ENCODE results near the gene TCF12. TPM values are rescaled to one million over a fixed set of nuclear protein-coding genes. Genes with fewer than 3 reads are reported as not detected.

Gene TCF12
- polyA plus RNA-seq = 69.4 TPM
- long read RNA-seq, donor 1, full-length matches to known transcripts = 3 of 3 reads
- long read RNA-seq, donor 1, partial matches to known transcripts = 0 of 3 reads
- long read RNA-seq, donor 1, other reads (novel, unspliced or antisense) = 0 of 3 reads
- long read RNA-seq, donor 2, full-length matches to known transcripts = 5 of 17 reads
- long read RNA-seq, donor 2, partial matches to known transcripts = 12 of 17 reads
- long read RNA-seq, donor 2, other reads (novel, unspliced or antisense) = 0 of 17 reads
- long read RNA-seq, donor 3 = 0 reads
- long read RNA-seq, donor 4 = 0 reads
- long read RNA-seq, donor 5, full-length matches to known transcripts = 2 of 2 reads
- long read RNA-seq, donor 5, partial matches to known transcripts = 0 of 2 reads
- long read RNA-seq, donor 5, other reads (novel, unspliced or antisense) = 0 of 2 reads
- long read RNA-seq, donor 6, full-length matches to known transcripts = 4 of 4 reads
- long read RNA-seq, donor 6, partial matches to known transcripts = 0 of 4 reads
- long read RNA-seq, donor 6, other reads (novel, unspliced or antisense) = 0 of 4 reads
- long read RNA-seq, donor 7, partial matches to known transcripts = 7 of 8 reads
- long read RNA-seq, donor 7, other reads (novel, unspliced or antisense) = 0 of 8 reads
- long read RNA-seq, donor 8, full-length matches to known transcripts = 4 of 27 reads
- long read RNA-seq, donor 8, partial matches to known transcripts = 23 of 27 reads
- long read RNA-seq, donor 8, other reads (novel, unspliced or antisense) = 0 of 27 reads
- long read RNA-seq, donor 9, full-length matches to known transcripts = 1 of 7 reads
- long read RNA-seq, donor 9, partial matches to known transcripts = 6 of 7 reads
- long read RNA-seq, donor 9, other reads (novel, unspliced or antisense) = 0 of 7 reads
- long read RNA-seq, donor 10, full-length matches to known transcripts = 6 of 6 reads
- long read RNA-seq, donor 10, partial matches to known transcripts = 0 of 6 reads
- long read RNA-seq, donor 10, other reads (novel, unspliced or antisense) = 0 of 6 reads
- long read RNA-seq, donor 11, full-length matches to known transcripts = 1 of 1 reads
- long read RNA-seq, donor 11, partial matches to known transcripts = 0 of 1 reads
- long read RNA-seq, donor 11, other reads (novel, unspliced or antisense) = 0 of 1 reads

GRCh38 chr15:56918046-56918938, at the start of gene TCF12:
Gene TCF12, plus strand, starts transcription at chr15:56918644. Its CDS starts 1,270 bp downstream, at chr15:56919914.
- H3K27ac ChIP-seq (ENCODE audit: low read length) = peak within 1 kb of the TSS; percentile 99
- no CpG with 5 or more reads among the region's 97 CpGs for WGBS (ENCODE audit: insufficient coverage, low lambda C conversion rate)

GRCh38 chr15:56869573-56869972, 48.9 kb upstream of the TCF12 start:
- Histone ChIP-seq H3K9me3 (ENCODE audit: control insufficient read depth, low read depth, low read length) (no peaks in the 10 kb centered on the region), H3K36me3 (ENCODE audit: control insufficient read depth, insufficient read depth, low read length) (no peaks in the 10 kb centered on the region), H3K4me1 (ENCODE audit: control insufficient read depth, insufficient read depth, low read length) (no peaks in the 10 kb centered on the region), H3K27me3 (ENCODE audit: control insufficient read depth, insufficient read depth, low read length) (no peaks in the 10 kb centered on the region), H3K27ac (ENCODE audit: low read length) (no peak overlapping the region), H3K4me3 (ENCODE audit: low read length) (no peak overlapping the region)
- 70% methylated on average over 2 of the region's 3 CpGs for WGBS (ENCODE audit: insufficient coverage, low lambda C conversion rate)
- DNase-seq = no peak

More at GRCh38 chr15:56918046-56918938, at the start of gene TCF12:
- peak; percentile 96 to 99 for DNase-seq
- Histone ChIP-seq H3K9me3 (ENCODE audit: control insufficient read depth, low read depth, low read length) (peaks cover 4% of the 10 kb centered on the region), H3K36me3 (ENCODE audit: control insufficient read depth, insufficient read depth, low read length) (peaks cover 2% of the 10 kb centered on the region), H3K27me3 (ENCODE audit: control insufficient read depth, insufficient read depth, low read length) (no peaks in the 10 kb centered on the region), H3K4me3 (ENCODE audit: low read length) (peak within 1 kb of the TSS; percentile 98), H3K4me1 (ENCODE audit: control insufficient read depth, insufficient read depth, low read length) (peaks cover 15% of the 10 kb centered on the region)

GRCh38 chr15:56871185-56871584, 47.3 kb upstream of the TCF12 start:
- no peak overlapping the region for H3K4me3 ChIP-seq (ENCODE audit: low read length)
- no peaks in the 10 kb centered on the region for H3K4me1 ChIP-seq (ENCODE audit: control insufficient read depth, insufficient read depth, low read length)
- no peak overlapping the region for H3K27ac ChIP-seq (ENCODE audit: low read length)
- no peaks in the 10 kb centered on the region for H3K27me3 ChIP-seq (ENCODE audit: control insufficient read depth, insufficient read depth, low read length)
- DNase-seq = no peak
- H3K36me3 ChIP-seq (ENCODE audit: control insufficient read depth, insufficient read depth, low read length) = no peaks in the 10 kb centered on the region
- no peaks in the 10 kb centered on the region for H3K9me3 ChIP-seq (ENCODE audit: control insufficient read depth, low read depth, low read length)
- WGBS (ENCODE audit: insufficient coverage, low lambda C conversion rate) = 100% methylated on average over 1 of the region's 1 CpG

GRCh38 chr15:56871867-56872266, 46.6 kb upstream of the TCF12 start:
- DNase-seq = no peak
- Histone ChIP-seq H3K4me3 (ENCODE audit: low read length) (no peak overlapping the region), H3K27me3 (ENCODE audit: control insufficient read depth, insufficient read depth, low read length) (no peaks in the 10 kb centered on the region), H3K9me3 (ENCODE audit: control insufficient read depth, low read depth, low read length) (no peaks in the 10 kb centered on the region), H3K36me3 (ENCODE audit: control insufficient read depth, insufficient read depth, low read length) (no peaks in the 10 kb centered on the region), H3K4me1 (ENCODE audit: control insufficient read depth, insufficient read depth, low read length) (no peaks in the 10 kb centered on the region), H3K27ac (ENCODE audit: low read length) (no peak overlapping the region)
- 100% methylated on average over 1 of the region's 4 CpGs for WGBS (ENCODE audit: insufficient coverage, low lambda C conversion rate)

GRCh38 chr15:56877255-56877970, 41.0 kb upstream of the TCF12 start:
- Histone ChIP-seq H3K27me3 (ENCODE audit: control insufficient read depth, insufficient read depth, low read length) (no peaks in the 10 kb centered on the region), H3K4me3 (ENCODE audit: low read length) (no peak overlapping the region), H3K36me3 (ENCODE audit: control insufficient read depth, insufficient read depth, low read length) (no peaks in the 10 kb centered on the region), H3K27ac (ENCODE audit: low read length) (no peak overlapping the region), H3K9me3 (ENCODE audit: control insufficient read depth, low read depth, low read length) (no peaks in the 10 kb centered on the region), H3K4me1 (ENCODE audit: control insufficient read depth, insufficient read depth, low read length) (no peaks in the 10 kb centered on the region)
- 100% methylated on average over 4 of the region's 8 CpGs for WGBS (ENCODE audit: insufficient coverage, low lambda C conversion rate)
- DNase-seq = no peak

- H3K4me1 ChIP-seq (ENCODE audit: control insufficient read depth, insufficient read depth, low read length) = no peaks in the 10 kb centered on the region
- DNase-seq = no peak
- 33% methylated on average over 1 of the region's 2 CpGs for WGBS (ENCODE audit: insufficient coverage, low lambda C conversion rate)
- H3K9me3 ChIP-seq (ENCODE audit: control insufficient read depth, low read depth, low read length) = no peaks in the 10 kb centered on the region
- no peak overlapping the region for H3K4me3 ChIP-seq (ENCODE audit: low read length)
- H3K27me3 ChIP-seq (ENCODE audit: control insufficient read depth, insufficient read depth, low read length) = no peaks in the 10 kb centered on the region
- H3K27ac ChIP-seq (ENCODE audit: low read length) = no peak overlapping the region
- no peaks in the 10 kb centered on the region for H3K36me3 ChIP-seq (ENCODE audit: control insufficient read depth, insufficient read depth, low read length)
These were observed 38.9 kb upstream of the TCF12 start for GRCh38 chr15:56879502-56879901.

- Histone ChIP-seq H3K27ac (ENCODE audit: low read length) (no peak overlapping the region), H3K27me3 (ENCODE audit: control insufficient read depth, insufficient read depth, low read length) (no peaks in the 10 kb centered on the region), H3K4me1 (ENCODE audit: control insufficient read depth, insufficient read depth, low read length) (peaks cover 12% of the 10 kb centered on the region), H3K36me3 (ENCODE audit: control insufficient read depth, insufficient read depth, low read length) (no peaks in the 10 kb centered on the region), H3K4me3 (ENCODE audit: low read length) (no peak overlapping the region), H3K9me3 (ENCODE audit: control insufficient read depth, low read depth, low read length) (no peaks in the 10 kb centered on the region)
- DNase-seq = no peak
- WGBS (ENCODE audit: insufficient coverage, low lambda C conversion rate) = no CpG with 5 or more reads among the region's 4 CpGs
These were observed 35.4 kb upstream of the TCF12 start for GRCh38 chr15:56883088-56883487.

- no peaks in the 10 kb centered on the region for H3K36me3 ChIP-seq (ENCODE audit: control insufficient read depth, insufficient read depth, low read length)
- peaks cover 21% of the 10 kb centered on the region for H3K4me1 ChIP-seq (ENCODE audit: control insufficient read depth, insufficient read depth, low read length)
- no peaks in the 10 kb centered on the region for H3K27me3 ChIP-seq (ENCODE audit: control insufficient read depth, insufficient read depth, low read length)
- WGBS (ENCODE audit: insufficient coverage, low lambda C conversion rate) = no CpG with 5 or more reads among the region's 9 CpGs
- peak overlapping the region; percentile 52 for H3K4me3 ChIP-seq (ENCODE audit: low read length)
- no peaks in the 10 kb centered on the region for H3K9me3 ChIP-seq (ENCODE audit: control insufficient read depth, low read depth, low read length)
- DNase-seq = no peak
- H3K27ac ChIP-seq (ENCODE audit: low read length) = peak overlapping the region; percentile 97
These were observed 32.0 kb upstream of the TCF12 start for GRCh38 chr15:56886363-56886931.

All from large intestine (tissue), 12 donors.